LNCaP clone FGC (cell line): ENCODE measurements around the gene CEP131.

Experiments used
- DNase-seq: peaks from one replicate; pipeline ENCODE4 v3.0.0-alpha.2; 2011; ENCODE audit warnings: low read depth
- H3K4me3 ChIP-seq: 2 replicates; pipeline ENCODE4 v1.5.1; 2011; ENCODE audit warnings: mild to moderate bottlenecking, low read depth, low read length, control low read depth
- TF ChIP-seq, protein P1 (sequence below): IDR thresholded peaks from 2 replicates; pipeline ENCODE4 v1.5.1; 2012; ENCODE audit warnings: mild to moderate bottlenecking; ENCODE audit not compliant: control insufficient read depth, insufficient read depth; ENCODE audit errors: extremely low read depth

Gene CEP131

DNA sequence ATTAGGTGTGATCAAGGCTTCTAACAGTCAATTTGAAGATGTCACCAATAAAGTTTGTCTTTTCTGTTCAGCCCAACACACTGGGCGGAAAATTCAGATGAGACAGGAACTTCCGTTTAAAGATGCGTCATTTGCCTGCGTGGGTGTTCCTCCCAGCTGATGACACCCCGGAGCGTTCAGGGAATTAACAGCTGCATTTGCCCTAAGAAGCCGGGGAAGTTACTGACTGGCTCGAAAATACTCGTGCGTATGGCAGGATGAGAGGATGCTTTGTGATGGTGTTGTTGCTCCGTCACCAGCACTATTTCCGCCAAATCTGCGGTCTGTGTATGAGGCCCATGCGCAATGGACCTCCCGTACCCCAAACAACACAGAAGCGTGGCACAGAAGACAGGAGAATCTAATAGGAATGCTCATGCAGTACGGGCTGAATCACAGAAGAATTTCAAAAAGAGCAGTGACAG lies 69.4 kb downstream of the CEP131 start:
- no peak for DNase-seq
- TF ChIP-seq, protein P1, sequence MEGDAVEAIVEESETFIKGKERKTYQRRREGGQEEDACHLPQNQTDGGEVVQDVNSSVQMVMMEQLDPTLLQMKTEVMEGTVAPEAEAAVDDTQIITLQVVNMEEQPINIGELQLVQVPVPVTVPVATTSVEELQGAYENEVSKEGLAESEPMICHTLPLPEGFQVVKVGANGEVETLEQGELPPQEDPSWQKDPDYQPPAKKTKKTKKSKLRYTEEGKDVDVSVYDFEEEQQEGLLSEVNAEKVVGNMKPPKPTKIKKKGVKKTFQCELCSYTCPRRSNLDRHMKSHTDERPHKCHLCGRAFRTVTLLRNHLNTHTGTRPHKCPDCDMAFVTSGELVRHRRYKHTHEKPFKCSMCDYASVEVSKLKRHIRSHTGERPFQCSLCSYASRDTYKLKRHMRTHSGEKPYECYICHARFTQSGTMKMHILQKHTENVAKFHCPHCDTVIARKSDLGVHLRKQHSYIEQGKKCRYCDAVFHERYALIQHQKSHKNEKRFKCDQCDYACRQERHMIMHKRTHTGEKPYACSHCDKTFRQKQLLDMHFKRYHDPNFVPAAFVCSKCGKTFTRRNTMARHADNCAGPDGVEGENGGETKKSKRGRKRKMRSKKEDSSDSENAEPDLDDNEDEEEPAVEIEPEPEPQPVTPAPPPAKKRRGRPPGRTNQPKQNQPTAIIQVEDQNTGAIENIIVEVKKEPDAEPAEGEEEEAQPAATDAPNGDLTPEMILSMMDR, result no peak
- no peak overlapping the region for H3K4me3 ChIP-seq

DNA sequence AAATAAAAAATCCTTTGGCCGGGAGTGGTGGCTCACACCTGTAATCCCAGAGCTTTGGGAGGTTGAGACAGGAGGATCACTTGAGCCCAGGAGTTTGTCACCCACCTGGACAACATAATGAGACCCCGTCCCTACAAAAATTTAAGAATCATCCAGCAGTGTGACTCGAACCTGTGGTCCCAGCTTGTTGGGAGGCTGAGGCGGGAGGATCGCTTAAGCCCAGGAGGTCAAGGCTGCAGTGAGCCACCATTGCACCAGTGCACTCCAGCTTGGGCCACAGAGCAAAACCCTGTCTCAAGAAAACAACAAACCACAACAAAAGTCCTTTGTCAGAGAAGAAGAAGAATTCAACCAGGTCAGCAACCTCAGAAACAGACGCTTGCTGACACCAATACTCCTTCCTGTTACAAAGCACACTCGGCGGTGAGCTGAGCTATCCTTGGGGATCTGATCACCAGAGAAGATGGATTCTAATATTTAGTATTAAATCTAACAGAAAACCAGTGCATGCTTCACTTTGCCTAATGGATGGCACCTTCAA lies 70.4 kb downstream of the CEP131 start:
- TF ChIP-seq, protein P1, result no peak
- H3K4me3 ChIP-seq, result no peak overlapping the region
- no peak for DNase-seq

DNA sequence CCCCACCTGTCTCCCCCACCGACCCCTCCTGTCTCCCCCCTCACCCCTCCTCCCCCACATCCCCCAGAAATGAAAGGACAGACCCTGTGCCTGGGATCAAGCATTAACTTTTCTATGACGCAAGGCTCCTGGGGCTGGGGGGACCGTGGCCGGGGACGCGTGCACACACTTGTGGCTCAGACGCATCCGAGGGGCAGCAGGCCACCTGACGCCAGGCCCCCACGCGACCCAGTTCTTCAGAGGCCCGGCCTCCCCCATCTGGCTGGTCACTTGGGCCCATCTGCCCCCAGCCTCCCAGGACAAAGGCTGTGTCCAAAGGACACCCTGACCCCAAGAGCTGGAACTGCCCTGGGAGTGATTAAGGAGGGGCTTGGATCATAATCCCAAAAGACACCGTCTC lies 71.5 kb downstream of the CEP131 start:
- DNase-seq, result no peak
- H3K4me3 ChIP-seq, result no peak overlapping the region
- TF ChIP-seq, protein P1, result no peak

DNA sequence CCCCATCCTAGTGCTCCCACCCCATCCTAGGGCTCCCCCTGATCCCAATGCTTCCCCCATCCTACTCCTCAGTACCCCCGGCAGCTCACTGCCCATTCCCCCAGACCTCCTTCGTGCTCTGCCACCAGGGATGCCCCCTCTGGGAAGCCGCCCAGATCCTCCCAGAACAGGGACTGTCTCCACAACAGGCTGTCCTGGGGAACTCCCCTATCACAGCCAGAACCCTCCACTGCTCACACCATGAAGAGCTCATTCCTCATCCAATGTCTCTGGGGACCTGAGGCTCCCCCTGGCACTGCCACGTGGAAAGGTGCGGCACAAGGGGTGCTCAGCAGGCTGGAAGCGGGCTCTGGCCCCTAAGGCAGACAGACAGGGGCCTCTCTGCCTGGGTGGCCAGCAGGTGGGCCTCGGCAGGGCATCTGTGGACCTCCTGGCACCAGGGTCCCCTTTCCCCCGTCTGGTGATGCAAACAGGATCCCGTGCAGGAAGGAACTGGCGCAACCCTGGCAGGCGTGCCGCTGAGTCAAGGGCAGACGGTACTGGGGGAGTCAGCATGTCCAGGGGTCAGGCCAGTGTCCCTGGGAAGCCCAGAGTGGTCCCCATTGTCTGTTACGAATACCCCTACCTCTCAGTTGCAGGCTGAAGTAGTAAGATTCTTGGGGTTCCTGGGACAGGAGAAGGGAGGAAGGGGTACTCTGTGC lies 72.2 kb downstream of the CEP131 start:
- H3K4me3 ChIP-seq, result no peak overlapping the region
- TF ChIP-seq, protein P1, result no peak
- DNase-seq, result no peak

DNA sequence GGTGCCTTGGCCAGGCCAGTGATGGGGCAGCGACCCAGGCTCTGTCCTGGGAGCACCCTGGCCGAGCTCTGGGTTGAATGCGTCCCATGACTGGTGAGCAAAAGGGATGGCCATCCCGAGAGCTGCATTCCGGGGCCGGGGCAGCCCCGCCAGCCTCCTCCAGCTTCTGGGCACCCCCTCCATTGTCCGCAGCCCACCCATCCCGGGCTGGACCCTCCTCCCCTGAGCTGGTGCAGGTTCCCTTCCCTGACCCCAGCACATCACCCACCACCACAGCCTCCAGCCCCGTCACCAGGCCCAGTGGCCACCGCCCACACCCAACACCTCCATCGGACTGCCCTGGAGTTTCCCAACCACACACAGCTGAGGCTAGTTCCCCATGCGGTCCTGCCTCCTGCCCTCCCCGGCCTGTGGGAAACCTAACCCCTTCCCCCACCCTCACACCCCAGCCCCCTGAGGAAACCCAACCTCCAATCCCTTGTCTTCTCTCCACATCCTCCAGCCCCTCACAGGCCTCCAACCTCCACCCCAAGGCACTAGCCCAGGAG lies 73.7 kb downstream of the CEP131 start:
- TF ChIP-seq, protein P1, result no peak
- no peak for DNase-seq
- H3K4me3 ChIP-seq, result no peak overlapping the region

DNA sequence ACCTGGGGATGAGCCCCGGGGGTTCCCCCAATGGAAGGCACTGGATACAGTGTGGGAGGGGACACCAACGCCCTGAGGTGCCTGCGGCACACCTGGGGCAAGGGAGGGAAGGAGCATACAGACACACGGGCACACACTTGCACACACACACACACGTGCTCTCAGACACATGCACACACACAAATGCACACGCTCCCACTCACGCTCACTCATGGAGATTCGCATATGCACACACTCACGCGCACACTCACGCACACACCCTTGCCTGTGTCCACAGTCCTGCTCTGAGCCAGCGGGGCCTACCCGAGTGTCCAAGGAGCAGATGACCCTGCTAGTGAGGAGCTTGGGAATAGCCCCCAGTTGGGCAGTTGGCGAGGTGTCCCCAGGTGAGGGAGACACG lies 74.2 kb downstream of the CEP131 start:
- H3K4me3 ChIP-seq, result no peak overlapping the region
- DNase-seq, result no peak
- TF ChIP-seq, protein P1, result no peak
